Measurements from ENCODE around the gene RNGTT.

DNA sequence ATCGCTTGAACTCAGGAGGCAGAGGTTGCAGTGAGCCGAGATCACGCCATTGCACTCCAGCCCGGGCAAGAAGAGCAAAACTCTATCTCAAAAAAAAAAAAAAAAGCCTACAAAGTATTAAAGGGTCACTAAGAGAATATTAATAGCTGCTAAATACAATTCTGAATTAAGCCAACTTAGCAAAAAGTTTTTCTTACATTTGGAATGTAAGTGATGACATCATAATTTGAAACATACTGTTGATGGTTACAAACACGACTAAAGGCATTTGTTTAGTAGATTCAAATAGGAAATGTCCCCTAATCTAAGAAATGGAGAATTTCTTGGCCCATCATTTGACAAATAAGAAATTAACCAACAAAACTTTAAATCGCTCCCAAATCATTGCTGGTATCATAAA, 282.8 kb downstream of the RNGTT start:
- TF ChIP-seq CREB1 (IDR thresholded peaks at IDR 0.05; ENCODE audit: low read depth): no peak
- no peak for TF ChIP-seq TAF1 (IDR thresholded peaks at IDR 0.05; ENCODE audit: low read depth)
- no peak for TF ChIP-seq YY1 (IDR thresholded peaks at IDR 0.05; ENCODE audit: low read depth)

All from Ishikawa (cell line).